Mesothelial cell of epicardium (in vitro differentiated cells): ENCODE results near the gene MBNL1. TPM values are rescaled to one million over a fixed set of nuclear protein-coding genes. Genes with fewer than 3 reads are reported as not detected.

Experiments used
- DNase-seq, 2 experiments: peaks; one replicate each; pipeline ENCODE4 v3.0.0; 2021; ENCODE audit warnings: low spot score in 2 of 2; ENCODE audit not compliant: unreplicated experiment in 2 of 2
- H3K27ac Mint-ChIP-seq: 2 replicates; pipeline ENCODE4 v1.8.0; 2021; ENCODE audit warnings: mixed read lengths
- H3K27me3 Mint-ChIP-seq: 2 replicates; pipeline ENCODE4 v1.8.0; 2021; ENCODE audit warnings: low read depth, mixed read lengths
- H3K36me3 Mint-ChIP-seq: 2 replicates; pipeline ENCODE4 v1.8.0; 2021; ENCODE audit warnings: mixed read lengths
- H3K4me1 Mint-ChIP-seq: 2 replicates; pipeline ENCODE4 v1.8.0; 2021; ENCODE audit warnings: mixed read lengths
- H3K4me3 Mint-ChIP-seq: 2 replicates; pipeline ENCODE4 v1.8.0; 2021; ENCODE audit warnings: mild to moderate bottlenecking, moderate library complexity, mixed read lengths
- H3K9me3 Mint-ChIP-seq: 2 replicates; pipeline ENCODE4 v1.8.0; 2021; ENCODE audit warnings: mixed read lengths
- CTCF ChIP-seq: fragments of 200-600 bp; sonication (generic); IDR thresholded peaks from one replicate; pipeline ENCODE4 v1.5.0; 2021; ENCODE audit warnings: antibody characterized with exemption; ENCODE audit not compliant: unreplicated experiment
- total RNA-seq: library from RNA; stranded (reverse); gene quantifications from 3 replicates; pipeline ENCODE4 v1.2.1, GENCODE V29; 2021

MBNL1 gene, protein sequence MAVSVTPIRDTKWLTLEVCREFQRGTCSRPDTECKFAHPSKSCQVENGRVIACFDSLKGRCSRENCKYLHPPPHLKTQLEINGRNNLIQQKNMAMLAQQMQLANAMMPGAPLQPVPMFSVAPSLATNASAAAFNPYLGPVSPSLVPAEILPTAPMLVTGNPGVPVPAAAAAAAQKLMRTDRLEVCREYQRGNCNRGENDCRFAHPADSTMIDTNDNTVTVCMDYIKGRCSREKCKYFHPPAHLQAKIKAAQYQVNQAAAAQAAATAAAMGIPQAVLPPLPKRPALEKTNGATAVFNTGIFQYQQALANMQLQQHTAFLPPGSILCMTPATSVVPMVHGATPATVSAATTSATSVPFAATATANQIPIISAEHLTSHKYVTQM
- 67.8 to 74.8 TPM (median 72.9 TPM) in 3 replicates for total RNA-seq

DNA sequence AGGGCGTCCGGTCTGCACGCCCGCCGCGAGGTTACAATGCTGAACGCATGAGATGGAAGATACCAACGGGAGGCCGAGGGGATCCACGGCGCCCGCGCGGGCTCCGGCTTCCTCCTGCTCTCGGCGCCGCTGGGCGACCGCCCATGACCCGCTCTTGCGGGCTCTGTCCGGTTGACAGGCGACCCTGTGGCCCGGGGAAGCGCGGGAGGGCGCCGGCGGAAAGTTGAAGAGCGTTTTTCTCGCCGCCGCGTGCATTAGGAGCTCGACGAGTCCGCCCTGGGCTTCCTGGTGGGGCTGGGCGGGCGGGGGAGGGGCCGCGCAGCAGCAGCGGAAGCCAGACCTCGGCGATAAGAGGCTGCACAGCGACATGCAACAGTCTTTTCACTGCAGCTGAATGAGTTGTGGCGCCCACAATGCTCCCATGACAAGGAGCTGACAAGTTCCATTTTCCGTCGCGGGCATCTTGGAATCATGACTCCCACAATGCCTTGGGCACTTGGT lies at the start of gene MBNL1:
TSS of gene MBNL1 (plus strand) at position 375 of the 501 bp plus-strand sequence. CDS start 31,265 bp downstream, outside the sequence.
- Mint-ChIP-seq H3K27ac (peak within 1 kb of the TSS; percentile 98), H3K9me3 (no peaks in the 10 kb centered on the region), H3K27me3 (no peaks in the 10 kb centered on the region), H3K36me3 (no peaks in the 10 kb centered on the region), H3K4me1 (peaks cover 50% of the 10 kb centered on the region), H3K4me3 (peak within 1 kb of the TSS; percentile 90)
- DNase-seq = peak; percentile 38 to 76
- TF ChIP-seq CTCF = no peak

GRCh38 chr3:152219216-152219615 lies 49.5 kb upstream of the MBNL1 start:
- H3K27me3 Mint-ChIP-seq = no peaks in the 10 kb centered on the region
- H3K36me3 Mint-ChIP-seq = no peaks in the 10 kb centered on the region
- TF ChIP-seq CTCF = no peak
- peaks cover 6% of the 10 kb centered on the region for H3K4me1 Mint-ChIP-seq
- no peak for DNase-seq
- H3K27ac Mint-ChIP-seq = no peak overlapping the region
- H3K9me3 Mint-ChIP-seq = peaks cover 5% of the 10 kb centered on the region
- no peak overlapping the region for H3K4me3 Mint-ChIP-seq

GRCh38 chr3:152219769-152220255 lies 48.9 kb upstream of the MBNL1 start:
- no peaks in the 10 kb centered on the region for H3K36me3 Mint-ChIP-seq
- TF ChIP-seq CTCF = no peak
- H3K27me3 Mint-ChIP-seq = no peaks in the 10 kb centered on the region
- no peak overlapping the region for H3K27ac Mint-ChIP-seq
- H3K4me1 Mint-ChIP-seq = peaks cover 6% of the 10 kb centered on the region
- DNase-seq = no peak
- H3K9me3 Mint-ChIP-seq = peaks cover 5% of the 10 kb centered on the region
- H3K4me3 Mint-ChIP-seq = no peak overlapping the region

- no peak for TF ChIP-seq CTCF
- no peaks in the 10 kb centered on the region for H3K36me3 Mint-ChIP-seq
- H3K27me3 Mint-ChIP-seq = no peaks in the 10 kb centered on the region
- H3K9me3 Mint-ChIP-seq = peaks cover 5% of the 10 kb centered on the region
- H3K4me3 Mint-ChIP-seq = no peak overlapping the region
- peaks cover 6% of the 10 kb centered on the region for H3K4me1 Mint-ChIP-seq
- H3K27ac Mint-ChIP-seq = no peak overlapping the region
- no peak for DNase-seq
These were observed 46.4 kb upstream of the MBNL1 start for GRCh38 chr3:152222327-152222726.

DNA sequence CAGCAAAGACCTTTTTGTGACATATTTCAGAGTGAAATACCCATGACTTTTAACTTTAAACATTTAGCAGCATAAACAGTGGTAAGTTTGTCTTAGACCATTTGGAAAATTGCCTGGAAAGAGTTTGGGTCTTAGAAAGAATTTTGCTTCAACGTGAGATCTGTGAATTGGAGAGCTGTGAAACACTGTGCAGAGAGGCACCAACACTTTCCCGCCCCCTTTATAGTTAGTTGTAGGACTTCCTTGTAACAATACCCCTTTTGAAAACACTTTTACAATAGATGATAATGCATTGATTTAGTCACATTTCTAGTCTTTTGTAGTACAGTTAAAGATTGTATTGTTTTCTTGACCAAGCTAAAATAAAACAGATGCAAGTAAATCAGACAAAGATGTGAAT lies 43.5 kb upstream of the MBNL1 start:
- Mint-ChIP-seq H3K27ac (no peak overlapping the region), H3K4me3 (no peak overlapping the region), H3K27me3 (no peaks in the 10 kb centered on the region), H3K9me3 (no peaks in the 10 kb centered on the region), H3K4me1 (peaks cover 6% of the 10 kb centered on the region), H3K36me3 (no peaks in the 10 kb centered on the region)
- DNase-seq = no peak
- TF ChIP-seq CTCF = no peak
